Fibroblast of lung (primary cell): ENCODE measurements around the gene LILRB4. TPM values are rescaled to one million over a fixed set of nuclear protein-coding genes. Genes with fewer than 3 reads are reported as not detected.

Experiments used
- DNase-seq, 2 donors: peaks; one replicate each; pipeline versions ENCODE4 v3.0.0 to v3.0.0-alpha.2; 2010; ENCODE audit warnings: low read depth in 2 of 2
- H2AFZ ChIP-seq: 2 replicates; pipeline ENCODE4 v1.5.1; 2012; ENCODE audit warnings: low read length, control low read depth, inconsistent platforms
- H3K27ac ChIP-seq: 2 replicates; pipeline ENCODE4 v1.5.1; 2011; ENCODE audit warnings: low read length, control low read depth; ENCODE audit not compliant: insufficient read depth
- H3K27me3 ChIP-seq: 2 replicates; pipeline ENCODE4 v1.5.1; 2011; ENCODE audit warnings: mild to moderate bottlenecking, low read length; ENCODE audit not compliant: control insufficient read depth, insufficient read depth
- H3K36me3 ChIP-seq: 2 replicates; pipeline ENCODE4 v1.5.1; 2011; ENCODE audit warnings: low read length; ENCODE audit not compliant: control insufficient read depth, insufficient read depth
- H3K4me1 ChIP-seq: 2 replicates; pipeline ENCODE4 v1.5.1; 2011; ENCODE audit warnings: low read length; ENCODE audit not compliant: control insufficient read depth, insufficient read depth; ENCODE audit errors: extremely low read depth
- H3K4me2 ChIP-seq: 2 replicates; pipeline ENCODE4 v1.5.1; 2011; ENCODE audit warnings: low read length, control low read depth; ENCODE audit not compliant: insufficient read depth; ENCODE audit errors: extremely low read depth
- H3K4me3 ChIP-seq, 4 experiments: fragments of 200-600 bp in 1 of 4; sonication (generic) in 1 of 4; replicated peaks in 1 of 4; 2 replicates each; pipeline ENCODE4 v1.5.1; 2011 to 2016; ENCODE audit warnings: low read length in 4 of 4, low read depth in 3 of 4, mild to moderate bottlenecking in 3 of 4, control low read depth in 2 of 4, inconsistent platforms in 1 of 4, mixed read lengths in 1 of 4; ENCODE audit not compliant: insufficient read depth in 1 of 4; ENCODE audit errors: control extremely low read depth in 1 of 4
- H3K79me2 ChIP-seq: 2 replicates; pipeline ENCODE4 v1.5.1; 2012; ENCODE audit warnings: mild to moderate bottlenecking, low read length, inconsistent platforms; ENCODE audit not compliant: control insufficient read depth, insufficient read depth
- H3K9ac ChIP-seq: 2 replicates; pipeline ENCODE4 v1.5.1; 2011; ENCODE audit warnings: mild to moderate bottlenecking, low read length, control low read depth; ENCODE audit not compliant: insufficient read depth
- H3K9me3 ChIP-seq: 2 replicates; pipeline ENCODE4 v1.5.1; 2012; ENCODE audit warnings: low read depth, low read length; ENCODE audit not compliant: control insufficient read depth, insufficient read depth
- H4K20me1 ChIP-seq: 2 replicates; pipeline ENCODE4 v1.5.1; 2011; ENCODE audit warnings: low read length; ENCODE audit not compliant: control insufficient read depth, insufficient read depth; ENCODE audit errors: extremely low read depth
- CTCF ChIP-seq, 2 donors: IDR thresholded peaks in 1 of 2; conservative IDR thresholded peaks in 1 of 2; 1 replicate in 1 of 2; 2 replicates in 1 of 2; pipeline ENCODE4 v1.5.1; 2011 to 2012; ENCODE audit warnings: low read length in 2 of 2, control low read depth in 1 of 2, inconsistent platforms in 1 of 2, low read depth in 1 of 2, mild to moderate bottlenecking in 1 of 2
- EZH2 ChIP-seq: IDR thresholded peaks from 2 replicates; pipeline ENCODE4 v1.5.1; 2012; ENCODE audit warnings: low read length, control low read depth, mild to moderate bottlenecking; ENCODE audit errors: missing control alignments
- polyA plus RNA-seq, 2 donors: library from polyadenylated mRNA; depleted of rRNA in 1 of 2; stranded (reverse) in 1 of 2; unstranded in 1 of 2; fragments of >200 nt; gene quantifications; 2 replicates each; pipeline ENCODE4 v1.2.1, GENCODE V29; 2011 to 2012; ENCODE audit warnings: missing spikeins in 1 of 2
- total RNA-seq: library from RNA; depleted of rRNA; stranded (reverse); fragments of >200 nt; gene quantifications from 2 replicates; pipeline ENCODE4 v1.2.1, GENCODE V29; 2014

The LILRB4 gene
- total and polyA plus RNA-seq, 2 donors (not counting 1 experiment from before 2014, with no cell fraction given), result not detected

- H3K4me3 ChIP-seq, result no peak overlapping the region
- DNase-seq, result no peak
- TF ChIP-seq CTCF (conservative IDR thresholded peaks at IDR 0.05 in 1 of 2, IDR thresholded peaks at IDR 0.05 in 1 of 2; ENCODE audit: low read depth in 1 of 2, low read length in 2 of 2) (no peak), EZH2 (no peak)
- H3K27ac ChIP-seq, result no peak overlapping the region
- H2AFZ ChIP-seq, result no peak overlapping the region
- H3K9me3 ChIP-seq, result no peaks in the 10 kb centered on the region
- H3K79me2 ChIP-seq, result no peaks in the 10 kb centered on the region
- H3K27me3 ChIP-seq, result no peaks in the 10 kb centered on the region
- no peaks in the 10 kb centered on the region for H4K20me1 ChIP-seq
- H3K4me2 ChIP-seq, result no peak overlapping the region
- no peak overlapping the region for H3K9ac ChIP-seq
- H3K4me1 ChIP-seq, result no peaks in the 10 kb centered on the region
- H3K36me3 ChIP-seq, result no peaks in the 10 kb centered on the region
These were observed 8.0 kb downstream of the LILRB4 start for GRCh38 chr19:54670576-54671357.

GRCh38 chr19:54673222-54673621 lies 10.4 kb downstream of the LILRB4 start:
- Histone ChIP-seq H2AFZ (no peak overlapping the region), H3K4me2 (no peak overlapping the region), H3K27ac (no peak overlapping the region), H3K9ac (no peak overlapping the region), H3K4me1 (no peaks in the 10 kb centered on the region), H3K9me3 (no peaks in the 10 kb centered on the region), H3K36me3 (no peaks in the 10 kb centered on the region), H3K27me3 (no peaks in the 10 kb centered on the region), H3K4me3 (no peak overlapping the region), H4K20me1 (no peaks in the 10 kb centered on the region), H3K79me2 (no peaks in the 10 kb centered on the region)
- TF ChIP-seq CTCF (conservative IDR thresholded peaks at IDR 0.05 in 1 of 2, IDR thresholded peaks at IDR 0.05 in 1 of 2; ENCODE audit: low read depth in 1 of 2, low read length in 2 of 2), result no peak
- no peak for TF ChIP-seq EZH2
- DNase-seq, result no peak

- no peak overlapping the region for H3K27ac ChIP-seq
- no peak overlapping the region for H3K4me2 ChIP-seq
- H4K20me1 ChIP-seq, result no peaks in the 10 kb centered on the region
- H3K9ac ChIP-seq, result no peak overlapping the region
- TF ChIP-seq EZH2, result no peak
- peak; percentile 21 to 56 for TF ChIP-seq CTCF (conservative IDR thresholded peaks at IDR 0.05 in 1 of 2, IDR thresholded peaks at IDR 0.05 in 1 of 2; ENCODE audit: low read depth in 1 of 2, low read length in 2 of 2)
- DNase-seq, result peak in 1 of 2 donors; percentile 16
- no peaks in the 10 kb centered on the region for H3K79me2 ChIP-seq
- no peaks in the 10 kb centered on the region for H3K36me3 ChIP-seq
- no peaks in the 10 kb centered on the region for H3K27me3 ChIP-seq
- H2AFZ ChIP-seq, result no peak overlapping the region
- H3K4me3 ChIP-seq, result no peak overlapping the region
- no peaks in the 10 kb centered on the region for H3K4me1 ChIP-seq
- H3K9me3 ChIP-seq, result no peaks in the 10 kb centered on the region
These were observed 11.3 kb downstream of the LILRB4 start for GRCh38 chr19:54674021-54674617.
